ENCODE data around the gene P3H1. TPM values are rescaled to one million over a fixed set of nuclear protein-coding genes. Genes with fewer than 3 reads are reported as not detected.

P3H1 gene
- total RNA-seq, 1 donor from 2014 or later = 22.3 TPM

- DNase-seq = no peak
- intact Hi-C loops (cut with DNase I) = loop anchor here (10.0 kb wide), 1 partner anchor 152 kb away; no protein-coding TSS in a partner anchor
Observed at GRCh38 chr1:42747125-42747524, 19.7 kb downstream of the P3H1 start.

GRCh38 chr1:42746436-42747105 lies 20.3 kb downstream of the P3H1 start:
- TF ChIP-seq CTCF (IDR thresholded peaks at IDR 0.05) = no peak
- H3K36me3 ChIP-seq = peaks cover 35% of the 10 kb centered on the region
- ATAC-seq (no peak), DNase-seq (no peak)
- intact Hi-C loops (cut with DNase I) = loop anchor here (10.0 kb wide), 1 partner anchor 152 kb away; no protein-coding TSS in a partner anchor
- no peaks in the 10 kb centered on the region for H3K4me1 ChIP-seq
- H3K27me3 ChIP-seq = no peaks in the 10 kb centered on the region
- no peak overlapping the region for H3K4me3 ChIP-seq
- no peaks in the 10 kb centered on the region for H3K9me3 ChIP-seq
- no peak overlapping the region for H3K27ac ChIP-seq

More at GRCh38 chr1:42747125-42747524, 19.7 kb downstream of the P3H1 start:
- Histone ChIP-seq H3K9me3 (no peaks in the 10 kb centered on the region), H3K27ac (no peak overlapping the region), H3K4me3 (no peak overlapping the region), H3K36me3 (peaks cover 40% of the 10 kb centered on the region), H3K4me1 (no peaks in the 10 kb centered on the region), H3K27me3 (no peaks in the 10 kb centered on the region)
- peak; percentile 64 for ATAC-seq
- TF ChIP-seq CTCF (IDR thresholded peaks at IDR 0.05) = peak; percentile 55

GRCh38 chr1:42745851-42746250 lies 21.0 kb downstream of the P3H1 start:
- DNase-seq = no peak

GRCh38 chr1:42744148-42744413 lies 22.7 kb downstream of the P3H1 start:
- no peak for DNase-seq
- Histone ChIP-seq H3K36me3 (peaks cover 20% of the 10 kb centered on the region), H3K4me1 (no peaks in the 10 kb centered on the region), H3K27me3 (no peaks in the 10 kb centered on the region), H3K27ac (no peak overlapping the region), H3K4me3 (no peak overlapping the region), H3K9me3 (no peaks in the 10 kb centered on the region)
- no peak for ATAC-seq
- intact Hi-C loops (cut with DNase I) = loop anchor here (10.0 kb wide), 1 partner anchor 149 kb away; no protein-coding TSS in a partner anchor
- no peak for TF ChIP-seq CTCF (IDR thresholded peaks at IDR 0.05)

More at GRCh38 chr1:42745851-42746250, 21.0 kb downstream of the P3H1 start:
- intact Hi-C loops (cut with DNase I) = loop anchor here (10.0 kb wide), 1 partner anchor 151 kb away; no protein-coding TSS in a partner anchor
- Histone ChIP-seq H3K27ac (no peak overlapping the region), H3K9me3 (no peaks in the 10 kb centered on the region), H3K4me3 (no peak overlapping the region), H3K27me3 (no peaks in the 10 kb centered on the region), H3K4me1 (no peaks in the 10 kb centered on the region), H3K36me3 (peaks cover 33% of the 10 kb centered on the region)
- ATAC-seq = no peak
- no peak for TF ChIP-seq CTCF (IDR thresholded peaks at IDR 0.05)

- Histone ChIP-seq H3K4me3 (no peak overlapping the region), H3K4me1 (no peaks in the 10 kb centered on the region), H3K9me3 (no peaks in the 10 kb centered on the region), H3K27me3 (no peaks in the 10 kb centered on the region), H3K27ac (no peak overlapping the region), H3K36me3 (peaks cover 19% of the 10 kb centered on the region)
- ATAC-seq (no peak), DNase-seq (no peak)
- intact Hi-C loops (cut with DNase I) = loop anchor here (10.0 kb wide), 1 partner anchor 149 kb away; no protein-coding TSS in a partner anchor
- TF ChIP-seq CTCF (IDR thresholded peaks at IDR 0.05) = no peak
Observed at GRCh38 chr1:42743317-42744147, 23.3 kb downstream of the P3H1 start.
